ENCODE measurements around the gene ANO2.

- no peak for TF ChIP-seq EZH2 (IDR thresholded peaks at IDR 0.05; ENCODE audit: borderline replicate concordance, low read depth, low read length, severe bottlenecking)
- no peak for TF ChIP-seq CTCF (IDR thresholded peaks at IDR 0.05; ENCODE audit: extremely low read depth in 1 of 2, insufficient read depth in 1 of 2, low read depth in 1 of 2, low read length in 2 of 2)
Observed at GRCh38 chr12:5865397-5865796, 79.7 kb downstream of the ANO2 start.
